GM19328 (cell line): Measurements from ENCODE around the gene RETSAT.
"Not testable (repeated sequence)": the region's sequence is repeated elsewhere in the genome, so short reads cannot be mapped to it uniquely, and the experiment has no call there.

Experiments used
- ATAC-seq: cut with Tn5 transposase; IDR thresholded peaks from one replicate; pipeline ENCODE4 v1.9.1; 2021; ENCODE audit warnings: mild to moderate bottlenecking, moderate library complexity; ENCODE audit not compliant: unreplicated experiment

Gene RETSAT

DNA sequence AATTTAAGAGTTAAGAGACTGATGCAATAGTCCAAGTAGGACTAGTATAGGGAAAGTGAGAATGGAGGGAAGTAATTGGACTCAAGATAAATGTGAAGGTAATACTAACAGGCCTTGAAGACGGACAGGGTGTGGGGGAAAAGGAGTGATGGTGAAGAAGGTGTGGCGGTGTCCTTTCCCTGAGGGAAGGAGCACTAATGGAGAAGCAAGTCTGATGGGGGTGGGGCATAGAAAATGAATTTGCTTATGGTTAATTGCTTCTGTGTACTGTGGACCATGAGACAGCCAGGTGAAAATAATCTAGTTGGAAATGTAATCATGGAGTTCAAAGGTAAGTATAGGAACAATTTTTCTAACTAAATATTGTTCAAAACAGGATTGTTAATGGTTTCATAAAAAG, 19.4 kb downstream of the RETSAT start:
- ATAC-seq = no peak

- ATAC-seq = not testable (repeated sequence)
These were observed 20.5 kb downstream of the RETSAT start for GRCh38 chr2:85333877-85334276.

DNA sequence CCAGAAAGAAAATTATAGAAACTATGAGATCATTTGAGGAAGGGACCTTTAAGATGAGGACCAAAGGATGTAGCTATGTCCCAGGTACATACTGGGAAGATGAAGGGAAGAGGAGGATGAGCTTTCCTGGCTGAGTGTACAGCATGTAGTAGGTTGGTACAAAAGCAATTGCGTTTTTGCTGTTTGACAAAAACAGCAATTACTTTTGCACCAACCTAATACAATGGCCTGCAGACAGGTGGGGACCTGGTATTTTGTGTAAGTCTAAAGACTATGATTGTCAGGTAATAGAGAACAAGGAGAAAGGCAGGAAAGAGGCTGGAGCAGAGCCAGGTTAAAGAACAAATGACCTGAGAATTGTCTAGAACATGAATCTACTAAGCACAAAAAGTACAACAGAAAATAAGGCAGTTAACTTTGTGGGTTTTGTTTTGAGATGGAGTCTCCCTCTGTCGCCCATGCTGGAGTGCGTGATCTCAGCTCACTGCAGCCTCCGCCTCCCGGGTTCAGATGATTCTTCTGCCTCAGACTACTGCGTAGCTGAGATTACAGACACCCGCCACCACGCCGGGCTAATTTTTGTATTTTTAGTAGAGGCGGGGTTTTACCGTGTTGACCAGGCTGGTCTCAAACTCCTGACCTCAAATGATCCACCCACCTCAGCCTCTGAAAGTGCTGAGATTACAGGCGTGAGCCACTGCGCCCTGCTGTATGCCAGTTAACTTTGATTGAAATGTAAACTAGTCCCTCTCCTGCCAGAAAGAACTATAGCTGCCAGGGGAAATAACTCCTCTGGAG, 23.3 kb downstream of the RETSAT start:
- ATAC-seq = no peak

- not testable (repeated sequence) for ATAC-seq
These were observed 24.6 kb downstream of the RETSAT start for GRCh38 chr2:85329701-85330100.

DNA sequence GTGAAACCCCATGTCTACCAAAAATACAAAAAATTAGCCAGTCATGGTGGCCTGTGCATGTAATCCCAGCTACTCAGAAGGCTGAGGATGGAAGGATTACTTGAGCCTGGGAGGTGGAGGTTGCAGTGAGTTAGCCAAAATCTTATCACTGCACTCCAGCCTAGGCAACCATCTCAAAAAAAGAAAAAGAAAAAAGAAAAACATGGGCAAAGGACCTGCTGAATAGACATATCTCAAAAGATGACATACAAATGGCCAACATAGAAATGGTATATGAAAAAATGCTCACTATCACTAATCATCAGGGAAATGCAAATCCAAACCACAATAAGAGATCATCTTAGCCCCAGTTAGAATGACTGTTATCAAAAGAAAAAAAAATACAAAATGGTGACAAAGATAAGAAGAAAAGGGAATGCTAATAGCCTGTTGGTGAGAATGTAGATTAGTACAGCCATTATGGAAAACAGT, 25.1 kb downstream of the RETSAT start:
- ATAC-seq = no peak

DNA sequence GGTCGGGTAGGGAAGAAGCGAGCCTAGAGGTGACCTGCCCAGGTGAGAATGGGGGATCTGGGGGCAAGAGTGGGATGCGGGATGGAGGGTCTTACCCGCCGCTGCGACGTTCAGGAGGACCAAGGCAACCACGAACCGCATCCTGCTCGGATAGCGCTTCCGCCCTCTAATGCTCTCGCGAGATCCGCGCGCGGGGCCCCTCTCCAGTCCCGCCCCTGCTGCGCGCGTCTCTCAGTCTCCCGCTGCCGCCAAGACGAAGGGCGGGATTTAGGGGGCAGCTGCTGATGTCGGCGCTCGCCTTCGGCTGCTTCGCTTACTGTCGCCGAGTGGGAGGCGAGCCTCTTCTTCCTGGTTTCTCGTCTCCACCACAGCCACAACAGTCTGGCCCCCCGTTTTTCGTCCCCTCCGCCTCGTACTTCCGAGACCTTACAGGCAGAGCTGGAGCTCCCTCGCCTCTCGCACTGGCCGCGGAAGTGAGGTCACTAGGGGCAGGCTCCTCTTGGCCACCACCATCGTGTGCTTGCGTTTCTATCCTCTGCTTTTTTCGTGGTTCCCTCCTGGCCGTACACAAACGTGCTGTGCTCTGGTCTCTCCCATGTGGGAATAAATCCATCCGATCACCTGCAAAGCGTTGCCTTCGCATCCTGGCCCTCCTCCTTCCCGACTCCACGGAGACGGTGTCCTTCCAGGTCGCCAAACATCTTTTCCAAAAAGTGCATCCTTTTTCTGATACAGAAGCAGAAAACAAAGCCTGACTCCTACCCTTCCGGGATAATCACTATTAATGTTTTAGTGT, 26.3 kb downstream of the RETSAT start, which contains the start of gene TGOLN2:
TSS of gene TGOLN2 (minus strand) at position 168 of the 796 bp plus-strand sequence. CDS start at position 141, 27 bp downstream.
- ATAC-seq = peak; percentile 74

DNA sequence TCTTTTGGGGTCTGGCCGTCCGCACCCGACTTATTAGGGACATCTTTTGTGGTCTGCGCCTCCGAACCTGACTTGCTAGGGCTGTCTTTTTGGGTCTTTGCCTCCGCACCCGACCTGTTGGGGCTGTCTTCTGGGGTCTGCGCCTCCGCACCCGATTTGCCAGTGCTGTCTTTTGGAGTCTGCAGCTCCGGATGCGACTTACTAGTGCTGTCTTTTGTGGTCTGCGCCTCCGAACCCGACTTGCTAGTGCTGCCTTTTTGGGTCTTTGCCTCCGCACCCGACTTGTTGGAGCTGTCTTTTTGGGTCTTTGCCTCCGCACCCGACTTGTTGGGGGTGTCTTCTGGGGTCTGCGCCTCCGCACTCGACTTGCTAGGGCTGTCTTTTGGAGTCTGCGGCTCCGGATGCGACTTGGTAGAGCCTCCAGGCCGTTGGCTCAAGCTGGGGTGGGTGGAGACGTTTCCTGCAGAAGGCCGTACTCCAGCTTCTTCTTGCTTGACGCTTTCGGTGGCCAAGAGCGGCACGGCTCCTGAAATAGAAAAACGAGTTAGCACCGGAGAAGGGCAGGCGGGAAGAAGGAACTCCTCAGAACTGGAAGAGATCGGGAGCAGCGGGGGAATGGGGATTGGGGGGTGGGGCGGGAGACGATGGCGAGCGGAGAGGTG, 27.0 kb downstream of the RETSAT start:
- ATAC-seq = no peak

- no peak for ATAC-seq
These were observed 27.7 kb downstream of the RETSAT start for GRCh38 chr2:85326406-85327159.

GRCh38 chr2:85325466-85325811, 28.9 kb downstream of the RETSAT start:
- no peak for ATAC-seq

- no peak for ATAC-seq
These were observed 29.5 kb downstream of the RETSAT start for GRCh38 chr2:85324639-85325465.

DNA sequence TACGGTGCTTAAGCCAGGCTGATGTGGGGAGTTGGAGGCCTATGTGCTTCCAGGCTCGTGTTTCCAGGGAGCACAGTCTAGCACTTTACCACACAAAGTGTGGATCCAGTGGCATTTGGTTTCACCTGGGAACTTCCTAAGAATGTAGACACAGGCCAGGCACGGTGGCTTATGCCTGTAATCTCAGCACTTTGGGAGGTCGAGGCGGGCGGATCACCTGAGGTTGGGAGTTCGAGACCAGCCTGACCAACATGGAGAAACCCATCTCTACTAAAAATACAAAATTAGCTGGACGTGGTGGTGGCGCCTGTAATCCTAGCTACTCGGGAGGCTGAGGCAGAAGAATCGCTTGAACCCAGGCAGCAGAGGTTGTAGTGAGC, 30.4 kb downstream of the RETSAT start:
- not testable (repeated sequence) for ATAC-seq

GRCh38 chr2:85323351-85323987, 30.9 kb downstream of the RETSAT start:
- no peak for ATAC-seq

DNA sequence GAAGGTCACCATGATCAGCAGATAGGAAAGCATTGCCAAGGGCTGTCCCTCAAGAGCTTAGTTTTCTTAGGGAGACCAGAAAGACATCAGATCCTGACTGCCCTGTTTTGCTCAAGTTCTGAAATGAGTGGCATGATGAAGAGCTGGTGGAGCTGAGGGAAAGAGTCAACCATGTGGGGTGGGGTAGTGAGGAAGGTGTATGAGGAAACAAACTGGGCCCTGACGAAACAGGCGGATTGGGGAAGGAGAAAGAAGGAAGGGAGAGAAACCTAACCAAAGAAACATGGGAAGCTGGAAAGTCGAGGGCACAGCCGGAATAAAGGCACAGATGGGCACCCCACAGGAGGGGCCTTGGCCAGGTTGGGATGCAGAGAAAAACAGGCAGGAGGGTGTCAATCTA, 34.5 kb downstream of the RETSAT start:
- no peak for ATAC-seq

DNA sequence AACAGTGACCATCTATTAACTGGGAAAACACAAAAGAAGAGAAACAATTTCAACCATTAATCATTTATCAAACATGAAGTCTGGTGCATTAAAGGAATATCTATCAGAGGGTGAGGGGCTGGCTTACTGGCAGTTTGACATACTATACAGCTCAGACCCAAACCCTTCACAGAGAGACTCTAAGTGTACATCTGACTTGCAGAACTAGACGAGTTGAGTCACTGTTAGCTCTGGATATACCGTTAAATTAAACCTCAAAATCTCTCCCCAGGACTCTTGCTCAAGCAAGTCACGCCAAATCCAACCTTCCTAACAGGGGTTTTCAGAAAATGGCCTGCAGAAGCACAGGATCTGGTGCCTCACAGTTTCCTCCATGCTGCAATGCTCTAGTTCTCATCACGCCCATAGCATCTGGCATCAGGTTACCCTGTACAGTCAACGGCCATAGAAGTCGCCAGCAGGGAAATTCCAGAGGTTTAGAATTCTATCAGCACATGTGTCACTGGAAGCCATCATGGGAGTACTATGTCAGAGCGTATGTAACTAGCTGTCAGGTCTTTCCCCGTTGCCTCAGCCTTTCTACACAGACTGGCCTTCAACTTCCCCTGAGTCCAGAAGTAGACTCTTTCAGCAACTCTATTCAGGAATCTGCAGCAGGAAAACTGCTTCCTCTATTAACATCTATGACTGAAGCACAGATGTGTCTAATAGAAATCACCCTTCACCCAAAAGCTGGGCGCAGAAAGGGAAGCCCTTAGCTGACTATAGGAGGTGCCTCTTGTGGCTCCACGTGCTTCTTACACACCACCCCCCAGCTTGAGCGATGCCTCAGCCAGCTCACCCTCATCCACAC, 35.9 kb downstream of the RETSAT start:
- ATAC-seq = no peak

DNA sequence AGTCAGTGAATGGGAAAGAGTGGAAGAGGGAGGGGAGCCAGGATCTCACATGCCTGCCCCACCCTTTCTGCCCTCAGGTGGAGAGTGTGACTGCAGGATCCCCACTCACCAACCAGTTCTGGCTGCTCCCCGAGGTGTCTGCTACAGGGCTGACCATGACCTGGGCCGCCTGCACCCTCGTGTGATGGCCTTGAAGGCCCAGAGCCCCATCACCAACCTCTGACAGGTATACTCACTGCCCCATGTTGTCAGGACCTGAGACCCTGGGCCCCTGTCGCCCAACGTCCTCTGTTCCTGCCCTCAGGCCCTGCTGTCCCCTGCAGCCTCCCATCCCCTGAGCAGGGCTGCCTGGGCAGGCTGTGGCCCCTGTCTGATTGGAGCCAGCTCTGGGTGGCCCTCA, 38.4 kb downstream of the RETSAT start:
- ATAC-seq = not testable (repeated sequence)

DNA sequence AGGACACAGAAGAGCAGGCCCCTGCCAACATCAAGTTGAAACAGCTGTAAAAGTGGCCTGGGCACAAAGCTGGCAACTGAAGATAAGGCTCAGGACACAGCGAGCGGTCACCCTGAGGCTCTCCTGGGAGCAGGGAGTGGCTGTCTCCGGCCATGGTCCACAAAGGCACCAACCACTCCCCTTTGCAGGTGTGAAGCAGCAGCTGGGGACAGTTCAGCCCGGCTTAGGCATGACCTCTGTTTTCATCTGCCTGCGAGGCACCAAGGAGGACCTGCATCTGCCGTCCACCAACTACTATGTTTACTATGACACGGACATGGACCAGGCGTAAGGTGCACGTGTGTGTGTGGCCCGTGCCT, 39.5 kb downstream of the RETSAT start:
- ATAC-seq = no peak

DNA sequence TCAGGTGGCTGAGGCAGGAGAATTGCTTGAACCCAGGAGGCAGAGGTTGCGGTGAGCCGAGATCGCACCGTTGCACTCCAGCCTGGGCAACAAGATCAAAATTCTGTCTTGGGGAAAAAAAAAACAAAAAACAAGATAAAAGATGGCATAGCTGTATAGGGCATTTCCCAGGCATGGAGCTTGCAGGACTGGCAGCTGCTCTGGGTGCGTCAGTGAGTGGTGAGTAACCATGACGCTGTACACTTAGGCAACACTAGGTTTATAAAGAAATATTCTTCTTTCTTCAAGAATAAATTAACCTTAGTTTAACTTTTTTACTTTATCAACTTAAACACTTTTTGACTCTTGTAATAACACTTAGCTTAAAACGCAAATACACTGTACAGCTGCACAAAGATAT, 41.9 kb downstream of the RETSAT start:
- ATAC-seq = no peak

DNA sequence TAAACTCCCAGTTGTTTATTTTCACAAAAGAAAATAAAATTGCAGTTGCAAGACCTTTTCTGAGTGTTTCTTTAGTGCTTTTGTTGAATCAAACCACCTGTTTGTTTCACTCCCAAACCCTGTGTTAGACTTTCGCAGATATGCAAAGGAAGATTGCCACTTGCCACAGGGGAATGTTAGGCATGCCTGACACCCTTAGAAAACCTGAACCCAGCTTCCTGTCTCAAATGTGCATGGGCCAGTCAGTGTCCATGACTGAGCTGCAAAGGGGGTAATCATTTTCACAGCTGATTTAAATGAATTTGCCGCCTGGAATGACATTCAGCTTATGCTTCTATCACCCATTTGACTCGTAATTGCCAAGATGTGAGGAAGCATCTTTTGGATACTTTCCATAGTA, 44.0 kb downstream of the RETSAT start:
- ATAC-seq = no peak
